GM10847 (cell line): ENCODE results near the gene ANO9.

Experiments used
- POLR2A ChIP-seq: IDR thresholded peaks from 2 replicates; pipeline ENCODE4 v1.6.1; 2011; ENCODE audit not compliant: insufficient read length; ENCODE audit errors: extremely low read depth

Gene ANO9

GRCh38 chr11:394034-394857 lies 47.6 kb downstream of the ANO9 start, which contains the start of gene PKP3:
TSS of gene PKP3 (plus strand) at chr11:394209. CDS start at chr11:394293, 84 bp downstream.
- no peak for TF ChIP-seq POLR2A

GRCh38 chr11:393219-394033 lies 48.4 kb downstream of the ANO9 start:
- TF ChIP-seq POLR2A, result no peak

GRCh38 chr11:392102-392777 lies 49.6 kb downstream of the ANO9 start:
- TF ChIP-seq POLR2A, result no peak

GRCh38 chr11:391117-392017 lies 50.4 kb downstream of the ANO9 start:
- no peak for TF ChIP-seq POLR2A

GRCh38 chr11:390175-390574 lies 51.6 kb downstream of the ANO9 start:
- no peak for TF ChIP-seq POLR2A

- TF ChIP-seq POLR2A, result no peak
These were observed 54.5 kb downstream of the ANO9 start for GRCh38 chr11:387193-387793.

GRCh38 chr11:386483-386882 lies 55.3 kb downstream of the ANO9 start:
- TF ChIP-seq POLR2A, result no peak

GRCh38 chr11:385594-386351 lies 56.0 kb downstream of the ANO9 start:
- no peak for TF ChIP-seq POLR2A

- no peak for TF ChIP-seq POLR2A
These were observed 57.3 kb downstream of the ANO9 start for GRCh38 chr11:384511-384910.

GRCh38 chr11:383431-383830 lies 58.4 kb downstream of the ANO9 start:
- TF ChIP-seq POLR2A, result no peak

- TF ChIP-seq POLR2A, result no peak
These were observed 59.7 kb downstream of the ANO9 start for GRCh38 chr11:382081-382629.

- TF ChIP-seq POLR2A, result no peak
These were observed 60.2 kb downstream of the ANO9 start for GRCh38 chr11:381501-382072.

- no peak for TF ChIP-seq POLR2A
These were observed 60.8 kb downstream of the ANO9 start for GRCh38 chr11:380996-381395.
